ENCODE data around the gene PIWIL4. TPM values are rescaled to one million over a fixed set of nuclear protein-coding genes. Genes with fewer than 3 reads are reported as not detected.

Gene PIWIL4
- total RNA-seq, 1 donor from 2014 or later, result 4.5 TPM

DNA sequence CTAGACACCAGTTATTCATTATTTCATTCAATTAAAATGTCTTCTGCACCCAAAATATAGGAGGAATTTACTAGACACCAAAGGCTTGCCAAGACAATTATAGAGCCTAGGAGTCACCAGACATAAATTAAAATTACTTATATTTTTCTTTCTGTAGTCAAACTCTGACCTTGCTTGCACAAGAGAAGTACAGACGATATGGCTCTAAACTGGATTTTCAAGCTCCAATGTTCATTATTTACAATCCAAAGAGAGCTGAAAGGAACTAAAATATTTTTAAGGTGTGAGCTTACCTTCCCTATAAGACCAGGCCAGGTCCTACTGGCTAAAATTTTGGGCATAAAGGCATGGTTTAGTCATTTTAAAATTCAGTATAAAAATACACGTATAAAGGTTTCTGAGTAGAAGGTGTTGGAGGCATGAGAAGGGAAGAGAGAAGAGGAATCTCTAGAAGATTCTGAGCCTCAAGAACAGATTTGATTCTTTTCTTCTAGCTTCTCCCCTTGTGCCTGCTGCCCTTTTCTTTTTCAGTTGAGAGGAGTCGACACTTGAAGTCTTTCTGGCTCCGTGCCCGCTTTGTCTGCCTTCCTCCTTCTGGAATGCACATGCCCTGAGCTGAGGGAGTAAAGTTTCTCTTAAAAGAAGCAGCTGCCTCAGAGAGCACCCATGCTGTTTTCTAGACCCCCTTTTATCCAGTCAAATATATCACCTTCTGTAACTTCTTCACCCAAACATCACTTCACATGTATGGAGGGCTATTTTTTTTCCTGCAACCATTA lies 41.4 kb upstream of the PIWIL4 start:
- Histone ChIP-seq H3K27me3 (no peaks in the 10 kb centered on the region), H3K9me3 (no peaks in the 10 kb centered on the region), H3K4me3 (no peak overlapping the region), H3K27ac (no peak overlapping the region), H3K36me3 (no peaks in the 10 kb centered on the region), H3K4me1 (no peaks in the 10 kb centered on the region)
- peak in 1 of 2 donors; percentile 76 for DNase-seq (ENCODE audit: low spot score in 2 of 2)
- no peak for TF ChIP-seq CTCF (IDR thresholded peaks at IDR 0.05)
- intact Hi-C loops (cut with DNase I), result no loop called here

DNA sequence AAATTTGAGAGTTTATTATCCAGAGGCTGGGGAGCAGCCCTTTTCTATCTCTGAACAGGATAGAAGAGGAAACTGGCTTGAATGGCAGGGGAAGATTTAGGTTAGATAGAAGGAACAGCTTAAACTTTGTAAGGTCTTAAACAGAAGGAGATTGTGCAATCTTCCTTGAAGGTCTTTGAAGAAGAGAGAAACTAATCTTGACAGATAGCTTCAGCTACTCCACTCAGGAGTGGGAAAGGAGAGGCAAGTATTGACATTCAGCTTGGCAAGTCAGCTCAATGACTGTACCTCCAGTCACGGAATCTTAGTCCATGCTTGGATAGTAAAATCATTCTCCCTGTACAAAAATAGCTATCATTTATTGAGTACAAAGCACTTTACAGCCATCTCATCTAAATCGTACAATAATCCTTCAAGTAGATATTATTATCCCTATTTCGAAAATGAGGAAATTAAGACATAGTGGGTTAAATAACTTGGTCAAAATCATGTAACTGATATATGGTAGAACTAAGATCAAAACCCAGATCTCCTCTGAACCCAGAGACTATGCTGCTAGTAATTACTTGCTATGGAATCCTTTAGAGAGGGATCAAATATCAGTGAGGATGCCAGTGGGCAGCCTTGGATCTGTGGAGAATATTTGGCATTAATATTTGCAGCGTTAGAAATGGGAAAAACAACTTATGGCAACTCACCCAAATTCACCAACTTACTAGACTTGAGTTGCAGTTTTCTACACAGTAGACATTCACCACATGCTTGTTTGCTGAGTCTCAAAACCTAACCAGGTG lies 40.3 kb upstream of the PIWIL4 start:
- DNase-seq (ENCODE audit: low spot score in 2 of 2), result no peak
- Histone ChIP-seq H3K27me3 (no peaks in the 10 kb centered on the region), H3K4me1 (no peaks in the 10 kb centered on the region), H3K36me3 (no peaks in the 10 kb centered on the region), H3K4me3 (no peak overlapping the region), H3K9me3 (no peaks in the 10 kb centered on the region), H3K27ac (no peak overlapping the region)
- intact Hi-C loops (cut with DNase I), result no loop called here
- TF ChIP-seq CTCF (IDR thresholded peaks at IDR 0.05), result no peak

DNA sequence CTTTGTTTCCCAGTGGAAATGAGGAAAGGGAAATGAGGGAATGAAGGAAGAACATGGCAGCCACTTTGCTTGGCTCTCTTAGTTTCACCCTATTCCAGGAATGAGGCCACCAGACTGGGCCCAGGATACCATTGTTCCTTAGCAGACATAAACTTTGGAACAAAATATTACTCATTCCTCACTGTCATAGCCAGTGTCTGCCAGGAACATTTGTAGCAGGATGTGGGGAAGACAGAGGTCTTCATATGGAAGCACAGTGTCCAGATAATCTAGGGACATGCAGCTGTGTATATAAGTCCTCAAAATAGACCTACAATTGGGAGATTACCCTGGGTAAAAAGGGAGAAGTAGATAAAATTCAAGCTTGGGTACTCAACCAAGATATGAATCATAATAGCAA lies 38.6 kb upstream of the PIWIL4 start:
- Histone ChIP-seq H3K9me3 (no peaks in the 10 kb centered on the region), H3K4me3 (no peak overlapping the region), H3K4me1 (peaks cover 0 to 5% of the 10 kb centered on the region in 2 donors), H3K27me3 (no peaks in the 10 kb centered on the region), H3K27ac (no peak overlapping the region), H3K36me3 (no peaks in the 10 kb centered on the region)
- intact Hi-C loops (cut with DNase I), result no loop called here
- no peak for TF ChIP-seq CTCF (IDR thresholded peaks at IDR 0.05)
- no peak for DNase-seq (ENCODE audit: low spot score in 2 of 2)

GRCh38 chr11:94532211-94532610 lies 35.0 kb upstream of the PIWIL4 start:
- H3K4me1 ChIP-seq, result peaks cover 0 to 33% of the 10 kb centered on the region in 2 donors
- no peak overlapping the region for H3K4me3 ChIP-seq
- H3K36me3 ChIP-seq, result no peaks in the 10 kb centered on the region
- intact Hi-C loops (cut with DNase I), result no loop called here
- no peak for TF ChIP-seq CTCF (IDR thresholded peaks at IDR 0.05)
- DNase-seq (ENCODE audit: low spot score in 2 of 2), result no peak
- H3K27ac ChIP-seq, result peak overlapping the region; percentile 26 to 77
- no peaks in the 10 kb centered on the region for H3K9me3 ChIP-seq
- H3K27me3 ChIP-seq, result no peaks in the 10 kb centered on the region

- no peak for TF ChIP-seq CTCF (IDR thresholded peaks at IDR 0.05)
- H3K27me3 ChIP-seq, result no peaks in the 10 kb centered on the region
- H3K9me3 ChIP-seq, result no peaks in the 10 kb centered on the region
- peaks cover 0 to 39% of the 10 kb centered on the region in 2 donors for H3K4me1 ChIP-seq
- intact Hi-C loops (cut with DNase I), result no loop called here
- no peaks in the 10 kb centered on the region for H3K36me3 ChIP-seq
- no peak for DNase-seq (ENCODE audit: low spot score in 2 of 2)
- peak overlapping the region; percentile 77 to 80 for H3K27ac ChIP-seq
- H3K4me3 ChIP-seq, result peak overlapping the region; percentile 27 to 39
Observed at GRCh38 chr11:94533206-94533605, 34.0 kb upstream of the PIWIL4 start.
